NB4 (cell line): ENCODE results near the gene PCSK5.

Experiments
- TF ChIP-seq, protein P1 (sequence below): IDR thresholded peaks from 2 replicates; pipeline ENCODE4 v1.6.1; 2011; ENCODE audit warnings: low read depth, low read length
- TF ChIP-seq, protein P2 (sequence below): IDR thresholded peaks from one replicate; pipeline ENCODE4 v1.5.1; 2012; ENCODE audit warnings: low read depth, low read length

DNA sequence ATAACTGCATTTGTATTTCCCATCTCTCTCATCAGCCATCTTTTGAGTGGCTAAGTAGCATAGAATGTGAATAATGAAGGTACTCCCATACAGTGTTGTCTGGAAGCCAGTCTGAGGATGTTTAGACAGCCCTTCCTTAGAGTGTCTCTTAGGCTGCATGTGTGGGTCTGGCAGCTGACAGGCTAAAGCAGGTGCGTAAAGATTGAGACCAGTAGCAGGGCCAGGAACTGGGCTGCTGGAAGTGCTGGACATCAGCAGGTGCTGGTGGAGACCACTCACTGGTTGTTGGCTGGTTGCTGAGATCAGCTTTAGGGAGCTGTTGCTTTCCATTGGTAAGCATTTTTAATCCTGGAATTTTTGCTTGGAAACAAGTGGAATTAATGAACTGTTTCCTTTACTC is 197.5 kb downstream of the PCSK5 start:
- TF ChIP-seq, protein P1, sequence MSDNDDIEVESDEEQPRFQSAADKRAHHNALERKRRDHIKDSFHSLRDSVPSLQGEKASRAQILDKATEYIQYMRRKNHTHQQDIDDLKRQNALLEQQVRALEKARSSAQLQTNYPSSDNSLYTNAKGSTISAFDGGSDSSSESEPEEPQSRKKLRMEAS: no peak
- TF ChIP-seq, protein P2, sequence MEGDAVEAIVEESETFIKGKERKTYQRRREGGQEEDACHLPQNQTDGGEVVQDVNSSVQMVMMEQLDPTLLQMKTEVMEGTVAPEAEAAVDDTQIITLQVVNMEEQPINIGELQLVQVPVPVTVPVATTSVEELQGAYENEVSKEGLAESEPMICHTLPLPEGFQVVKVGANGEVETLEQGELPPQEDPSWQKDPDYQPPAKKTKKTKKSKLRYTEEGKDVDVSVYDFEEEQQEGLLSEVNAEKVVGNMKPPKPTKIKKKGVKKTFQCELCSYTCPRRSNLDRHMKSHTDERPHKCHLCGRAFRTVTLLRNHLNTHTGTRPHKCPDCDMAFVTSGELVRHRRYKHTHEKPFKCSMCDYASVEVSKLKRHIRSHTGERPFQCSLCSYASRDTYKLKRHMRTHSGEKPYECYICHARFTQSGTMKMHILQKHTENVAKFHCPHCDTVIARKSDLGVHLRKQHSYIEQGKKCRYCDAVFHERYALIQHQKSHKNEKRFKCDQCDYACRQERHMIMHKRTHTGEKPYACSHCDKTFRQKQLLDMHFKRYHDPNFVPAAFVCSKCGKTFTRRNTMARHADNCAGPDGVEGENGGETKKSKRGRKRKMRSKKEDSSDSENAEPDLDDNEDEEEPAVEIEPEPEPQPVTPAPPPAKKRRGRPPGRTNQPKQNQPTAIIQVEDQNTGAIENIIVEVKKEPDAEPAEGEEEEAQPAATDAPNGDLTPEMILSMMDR: no peak
